HepG2 (cell line): ENCODE measurements around the gene KCNQ5. TPM values are rescaled to one million over a fixed set of nuclear protein-coding genes. Genes with fewer than 3 reads are reported as not detected.

Experiments
- ATAC-seq: fragments of 200-7000 bp; cut with Tn5 transposase; 3 replicates; pipeline ENCODE4 v1.9.1; 2020; ENCODE audit warnings: mild to moderate bottlenecking, moderate library complexity
- BruUV-seq: library from RNA; stranded (reverse); fragments of 400-500 nt; replicated peaks from 2 replicates; lab custom pipeline; 2021; lab: Mats Ljungman, UMichigan
- CTCF ChIA-PET: fragments of 300-600 bp; formaldehyde crosslinking; extraction: SDS; loops from one replicate; lab custom pipeline; 2021; ENCODE audit warnings: low total read pairs, inconsistent platforms, low intra/inter-chr PET ratio; lab: Yijun Ruan, JAX
- POLR2A ChIA-PET: fragments of 350-600 bp; sonication (Branson Sonifier 250); formaldehyde crosslinking; loops from one replicate; lab custom pipeline; 2020; ENCODE audit warnings: antibody characterized with exemption, inconsistent platforms; lab: Yijun Ruan, JAX
- DNase-seq: peaks from one replicate; pipeline ENCODE4 v3.0.0-alpha.2; 2015; ENCODE audit warnings: low spot score
- FAIRE-seq: peaks from 3 replicates; lab custom pipeline; 2011; peaks lifted over from hg19 to GRCh38; lab: Jason Lieb, UNC
- H2AFZ ChIP-seq: one replicate; pipeline ENCODE4 v1.6.1; 2011; ENCODE audit warnings: low read length, inconsistent platforms
- H3K27ac ChIP-seq: fragments of 300-600 bp; 3 replicates; pipeline ENCODE4 v1.8.0; 2011; ENCODE audit warnings: mixed run types, mild to moderate bottlenecking, mixed read lengths, low read length, inconsistent platforms; ENCODE audit not compliant: insufficient read depth; ENCODE audit errors: extremely low read length
- H3K27me3 ChIP-seq, 2 experiments: fragments of 200-600 bp in 1 of 2; 2 replicates in 1 of 2; 3 replicates in 1 of 2; pipeline versions ENCODE4 v1.6.0 to v1.8.0; 2011; ENCODE audit warnings: low read length in 2 of 2, mild to moderate bottlenecking in 2 of 2, moderate library complexity in 2 of 2, inconsistent platforms in 1 of 2; ENCODE audit not compliant: insufficient read depth in 2 of 2, control insufficient read depth in 1 of 2
- H3K36me3 ChIP-seq, 2 experiments: fragments of 200-600 bp in 1 of 2; replicated peaks in 1 of 2; 2 replicates in 1 of 2; 3 replicates in 1 of 2; pipeline versions ENCODE4 v1.5.1 to v1.8.0; 2011; ENCODE audit warnings: low read length in 2 of 2, inconsistent platforms in 1 of 2; ENCODE audit not compliant: insufficient read depth in 2 of 2, control insufficient read depth in 1 of 2
- H3K4me1 ChIP-seq: 2 replicates; pipeline ENCODE4 v1.5.1; 2012; ENCODE audit warnings: low read length, inconsistent platforms; ENCODE audit not compliant: insufficient read depth
- H3K4me2 ChIP-seq: 2 replicates; pipeline ENCODE4 v1.6.0; 2011; ENCODE audit warnings: low read depth, low read length, inconsistent platforms
- H3K4me3 ChIP-seq, 3 experiments: fragments of 200-600 bp in 1 of 3; sonication (generic), shearing (Covaris generic) in 1 of 3; replicated peaks in 1 of 3; 2 replicates each; pipeline ENCODE4 v1.5.1; 2011 to 2016; ENCODE audit warnings: low read length in 3 of 3, inconsistent platforms in 2 of 3, low read depth in 2 of 3, mild to moderate bottlenecking in 2 of 3, control low read depth in 1 of 3, mixed read lengths in 1 of 3; ENCODE audit not compliant: insufficient read depth in 1 of 3
- H3K79me2 ChIP-seq: one replicate; pipeline ENCODE4 v1.6.1; 2011; ENCODE audit warnings: low read length, inconsistent platforms; ENCODE audit not compliant: insufficient read depth
- H3K9ac ChIP-seq: 2 replicates; pipeline ENCODE4 v1.6.0; 2011; ENCODE audit warnings: mild to moderate bottlenecking, low read depth, low read length, inconsistent platforms; ENCODE audit not compliant: insufficient read depth
- H3K9me3 ChIP-seq: 2 replicates; pipeline ENCODE4 v1.5.1; 2012; ENCODE audit warnings: mild to moderate bottlenecking, low read length
- H4K20me1 ChIP-seq: 2 replicates; pipeline ENCODE4 v1.6.0; 2011; ENCODE audit warnings: inconsistent platforms, mild to moderate bottlenecking, low read length, moderate library complexity; ENCODE audit not compliant: insufficient read depth
- ARNT2 ChIP-seq: sonication (generic); formaldehyde crosslinking; IDR thresholded peaks from 2 replicates; pipeline ENCODE4 v1.8.0; 2022; ENCODE audit warnings: mild to moderate bottlenecking, low read depth, missing genetic modification reagents, moderate library complexity
- DNMT3B ChIP-seq: conservative IDR thresholded peaks from 2 replicates; pipeline ENCODE4 v1.6.1; 2016; ENCODE audit warnings: missing biosample characterization, control low read depth
- IRF2 ChIP-seq: IDR thresholded peaks from 2 replicates; pipeline ENCODE4 v1.6.1; 2018; ENCODE audit warnings: missing genetic modification reagents, missing compliant biosample characterization
- JDP2 ChIP-seq: sonication (generic); formaldehyde crosslinking; IDR thresholded peaks from 2 replicates; pipeline ENCODE4 v1.8.1; 2022; ENCODE audit warnings: missing genetic modification reagents, borderline replicate concordance
- MATR3 ChIP-seq: sonication (generic); formaldehyde crosslinking; IDR thresholded peaks from 2 replicates; pipeline ENCODE4 v1.4.0; 2020; ENCODE audit warnings: missing genetic modification reagents
- NFYC ChIP-seq: IDR thresholded peaks from 2 replicates; pipeline ENCODE4 v1.6.1; 2016; ENCODE audit warnings: missing genetic modification reagents, missing compliant biosample characterization
- TBL1XR1 ChIP-seq: fragments of 150-350 bp; IDR thresholded peaks from 2 replicates; pipeline ENCODE4 v1.6.1; 2014; ENCODE audit warnings: borderline replicate concordance, low read length; ENCODE audit not compliant: partially characterized antibody
- ZBTB10 ChIP-seq: sonication (generic); formaldehyde crosslinking; IDR thresholded peaks from 2 replicates; pipeline ENCODE4 v1.4.0; 2020; ENCODE audit warnings: missing genetic modification reagents, borderline replicate concordance
- ZBTB38 ChIP-seq: sonication (generic); formaldehyde crosslinking; IDR thresholded peaks from 2 replicates; pipeline ENCODE4 v1.5.1; 2020; ENCODE audit warnings: mild to moderate bottlenecking, missing genetic modification reagents
- ZNF235 ChIP-seq: sonication (generic); formaldehyde crosslinking; IDR thresholded peaks from 2 replicates; pipeline ENCODE4 v1.8.1; 2023; ENCODE audit warnings: mild to moderate bottlenecking, missing genetic modification reagents, borderline replicate concordance
- ZNF337 ChIP-seq: sonication (generic); formaldehyde crosslinking; IDR thresholded peaks from 2 replicates; pipeline ENCODE4 v1.5.1; 2020; ENCODE audit warnings: missing genetic modification reagents, low read depth, mild to moderate bottlenecking, borderline replicate concordance
- ZNF530 ChIP-seq: sonication (generic); formaldehyde crosslinking; IDR thresholded peaks from 2 replicates; pipeline ENCODE4 v1.5.0; 2020; ENCODE audit warnings: low read depth, mild to moderate bottlenecking, missing genetic modification reagents
- WGBS: methylation state at CpG from one replicate; pipeline ENCODE4 v1.1.6; 2017; ENCODE audit warnings: low lambda C conversion rate; 5-methylcytosine and 5-hydroxymethylcytosine counted together
- in situ Hi-C: cut with HindIII; loops from 2 replicates; pipeline ENCODE4 v1.10.0; 2017; ENCODE audit warnings: low pct_unique_long_range_greater_than_20kb; ENCODE audit not compliant: extremely low pct_ligation_motif_present
- intact Hi-C: fragments of 100-400 bp; cut with micrococcal nuclease; formaldehyde crosslinking; loops from one replicate; pipeline ENCODE4 v1.10.0; 2022; ENCODE audit not compliant: unreplicated experiment
- polyA plus RNA-seq, 8 experiments: library from polyadenylated mRNA; depleted of rRNA in 3 of 8; stranded (reverse) in 7 of 8; unstranded in 1 of 8; fragments of >200 nt; fragmentation: Illumina TruSeq in 4 of 8; extraction: Trizol in 4 of 8; gene quantifications; 2 replicates each; pipeline versions ENCODE4 v1.2.1 to v1.2.3, GENCODE V29; 2011 to 2016; ENCODE audit warnings: low read depth in 4 of 8, missing spikeins in 1 of 8, mixed read lengths in 1 of 8; ENCODE audit not compliant: insufficient read depth in 1 of 8
- total RNA-seq, 5 experiments: library from RNA; depleted of rRNA; stranded (reverse); fragments of >200 nt; fragmentation: Illumina TruSeq; extraction: Trizol; gene quantifications; 2 replicates each; pipeline ENCODE4 v1.2.3, GENCODE V29; 2016; ENCODE audit warnings: low read depth in 1 of 5

The KCNQ5 gene
- total and polyA plus RNA-seq, 2 of the 13 experiments (the other 11 are each of a cell fraction or from before 2014, with no cell fraction given), result 0.04 TPM; not detected in 1

GRCh38 chr6:72579865-72580264 lies 42.0 kb upstream of the KCNQ5 start:
- ATAC-seq (no peak), DNase-seq (no peak), FAIRE-seq (no peak)
- Histone ChIP-seq H2AFZ (no peak overlapping the region), H3K79me2 (no peaks in the 10 kb centered on the region), H3K4me3 (no peak overlapping the region), H3K27ac (no peak overlapping the region), H3K9me3 (no peaks in the 10 kb centered on the region), H3K27me3 (no peaks in the 10 kb centered on the region), H3K9ac (no peak overlapping the region), H3K4me1 (no peaks in the 10 kb centered on the region), H4K20me1 (no peaks in the 10 kb centered on the region), H3K36me3 (no peaks in the 10 kb centered on the region), H3K4me2 (no peak overlapping the region)
- POLR2A ChIA-PET, result no interaction called here
- no TSS peak for BruUV-seq
- CTCF ChIA-PET, result interaction anchor here (1.6 kb wide), 1 partner anchor 167 kb away, joined by 10 read pairs; no protein-coding TSS in a partner anchor
- TF ChIP-seq TBL1XR1 (no peak), ARNT2 (no peak), IRF2 (CRISPR knock-in tag) (no peak), JDP2 (CRISPR knock-in tag) (no peak), ZBTB38 (CRISPR knock-in tag) (no peak), ZNF235 (no peak), DNMT3B (CRISPR knock-in tag) (no peak), ZNF530 (CRISPR knock-in tag) (no peak), NFYC (CRISPR knock-in tag) (no peak), ZNF337 (CRISPR knock-in tag) (no peak), ZBTB10 (no peak), MATR3 (CRISPR knock-in tag) (no peak)
- intact Hi-C loops, result loop anchor here (5.0 kb wide), 1 partner anchor 168 kb away; no protein-coding TSS in a partner anchor
- 0% methylated on average over 2 of the region's 2 CpGs for WGBS
- in situ Hi-C loops, result loop anchor here (10.0 kb wide), 1 partner anchor 165 kb away; no protein-coding TSS in a partner anchor
